Ishikawa (cell line): Measurements from ENCODE around the gene MYO19.

Experiments
- CEBPB ChIP-seq: IDR thresholded peaks from 2 replicates; pipeline ENCODE4 v1.6.1; 2012
- CREB1 ChIP-seq: IDR thresholded peaks from 2 replicates; pipeline ENCODE4 v1.6.1; 2012; ENCODE audit warnings: low read depth
- EGR1 ChIP-seq: IDR thresholded peaks from 2 replicates; pipeline ENCODE4 v1.6.1; 2012
- EP300 ChIP-seq: IDR thresholded peaks from 2 replicates; pipeline ENCODE4 v1.6.1; 2012; ENCODE audit warnings: borderline replicate concordance
- FOXM1 ChIP-seq: IDR thresholded peaks from 2 replicates; pipeline ENCODE4 v1.6.1; 2012; ENCODE audit warnings: low read depth, borderline replicate concordance
- NFIC ChIP-seq: IDR thresholded peaks from 2 replicates; pipeline ENCODE4 v1.6.1; 2012
- RAD21 ChIP-seq: IDR thresholded peaks from 2 replicates; pipeline ENCODE4 v1.6.1; 2012; ENCODE audit warnings: low read depth
- TAF1 ChIP-seq: IDR thresholded peaks from 2 replicates; pipeline ENCODE4 v1.6.1; 2012; ENCODE audit warnings: low read depth, mild to moderate bottlenecking
- TCF12 ChIP-seq: IDR thresholded peaks from 2 replicates; pipeline ENCODE4 v1.6.1; 2012; ENCODE audit warnings: low read depth
- TEAD4 ChIP-seq: IDR thresholded peaks from 2 replicates; pipeline ENCODE4 v1.6.1; 2012
- YY1 ChIP-seq: IDR thresholded peaks from 2 replicates; pipeline ENCODE4 v1.6.1; 2012; ENCODE audit warnings: low read depth
- TF ChIP-seq, protein P1 (sequence below): IDR thresholded peaks from 2 replicates; pipeline ENCODE4 v1.6.1; 2012
- TF ChIP-seq, protein P2 (sequence below): IDR thresholded peaks from 2 replicates; pipeline ENCODE4 v1.6.1; 2012; ENCODE audit warnings: low read depth, mild to moderate bottlenecking
- TF ChIP-seq, protein P3 (sequence below): IDR thresholded peaks from 2 replicates; pipeline ENCODE4 v1.6.1; 2012

DNA sequence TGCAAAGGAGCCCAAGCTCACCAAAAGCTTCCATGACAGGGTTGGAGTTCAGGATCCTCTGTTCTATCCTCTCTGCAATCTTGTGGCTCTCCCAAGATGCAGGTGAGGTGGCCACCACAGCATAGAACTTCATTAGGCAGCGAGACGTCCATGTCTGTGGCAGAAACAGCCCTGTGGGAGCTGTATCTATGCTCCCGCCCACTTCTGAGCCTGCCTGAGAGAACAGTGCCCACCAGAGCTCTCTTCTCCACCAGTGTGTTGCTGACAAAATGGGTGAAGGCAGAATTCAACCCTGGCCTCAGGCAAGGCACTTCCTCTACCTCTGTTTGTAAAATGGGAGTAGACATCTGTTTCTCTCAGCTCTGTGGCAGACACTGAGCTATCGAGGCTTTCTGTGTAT is 18.8 kb downstream of the MYO19 start:
- no peak for TF ChIP-seq TEAD4
- no peak for TF ChIP-seq FOXM1
- TF ChIP-seq, protein P1, sequence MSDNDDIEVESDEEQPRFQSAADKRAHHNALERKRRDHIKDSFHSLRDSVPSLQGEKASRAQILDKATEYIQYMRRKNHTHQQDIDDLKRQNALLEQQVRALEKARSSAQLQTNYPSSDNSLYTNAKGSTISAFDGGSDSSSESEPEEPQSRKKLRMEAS, result no peak
- TF ChIP-seq EP300, result no peak
- TF ChIP-seq CREB1, result no peak
- TF ChIP-seq TAF1, result no peak
- no peak for TF ChIP-seq CEBPB
- no peak for TF ChIP-seq NFIC
- no peak for TF ChIP-seq EGR1
- no peak for TF ChIP-seq YY1
- no peak for TF ChIP-seq RAD21
- TF ChIP-seq TCF12, result no peak
- TF ChIP-seq, protein P2, sequence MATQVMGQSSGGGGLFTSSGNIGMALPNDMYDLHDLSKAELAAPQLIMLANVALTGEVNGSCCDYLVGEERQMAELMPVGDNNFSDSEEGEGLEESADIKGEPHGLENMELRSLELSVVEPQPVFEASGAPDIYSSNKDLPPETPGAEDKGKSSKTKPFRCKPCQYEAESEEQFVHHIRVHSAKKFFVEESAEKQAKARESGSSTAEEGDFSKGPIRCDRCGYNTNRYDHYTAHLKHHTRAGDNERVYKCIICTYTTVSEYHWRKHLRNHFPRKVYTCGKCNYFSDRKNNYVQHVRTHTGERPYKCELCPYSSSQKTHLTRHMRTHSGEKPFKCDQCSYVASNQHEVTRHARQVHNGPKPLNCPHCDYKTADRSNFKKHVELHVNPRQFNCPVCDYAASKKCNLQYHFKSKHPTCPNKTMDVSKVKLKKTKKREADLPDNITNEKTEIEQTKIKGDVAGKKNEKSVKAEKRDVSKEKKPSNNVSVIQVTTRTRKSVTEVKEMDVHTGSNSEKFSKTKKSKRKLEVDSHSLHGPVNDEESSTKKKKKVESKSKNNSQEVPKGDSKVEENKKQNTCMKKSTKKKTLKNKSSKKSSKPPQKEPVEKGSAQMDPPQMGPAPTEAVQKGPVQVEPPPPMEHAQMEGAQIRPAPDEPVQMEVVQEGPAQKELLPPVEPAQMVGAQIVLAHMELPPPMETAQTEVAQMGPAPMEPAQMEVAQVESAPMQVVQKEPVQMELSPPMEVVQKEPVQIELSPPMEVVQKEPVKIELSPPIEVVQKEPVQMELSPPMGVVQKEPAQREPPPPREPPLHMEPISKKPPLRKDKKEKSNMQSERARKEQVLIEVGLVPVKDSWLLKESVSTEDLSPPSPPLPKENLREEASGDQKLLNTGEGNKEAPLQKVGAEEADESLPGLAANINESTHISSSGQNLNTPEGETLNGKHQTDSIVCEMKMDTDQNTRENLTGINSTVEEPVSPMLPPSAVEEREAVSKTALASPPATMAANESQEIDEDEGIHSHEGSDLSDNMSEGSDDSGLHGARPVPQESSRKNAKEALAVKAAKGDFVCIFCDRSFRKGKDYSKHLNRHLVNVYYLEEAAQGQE, result no peak
- TF ChIP-seq, protein P3, sequence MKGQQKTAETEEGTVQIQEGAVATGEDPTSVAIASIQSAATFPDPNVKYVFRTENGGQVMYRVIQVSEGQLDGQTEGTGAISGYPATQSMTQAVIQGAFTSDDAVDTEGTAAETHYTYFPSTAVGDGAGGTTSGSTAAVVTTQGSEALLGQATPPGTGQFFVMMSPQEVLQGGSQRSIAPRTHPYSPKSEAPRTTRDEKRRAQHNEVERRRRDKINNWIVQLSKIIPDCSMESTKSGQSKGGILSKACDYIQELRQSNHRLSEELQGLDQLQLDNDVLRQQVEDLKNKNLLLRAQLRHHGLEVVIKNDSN, result no peak
